Neuronal stem cell (in vitro differentiated cells): Measurements from ENCODE around the gene SH3GL2.

ENCODE experiments used
- DNase-seq: peaks from one replicate; pipeline ENCODE4 v3.0.0-alpha.2; 2013; ENCODE audit warnings: low spot score
- H2AFZ ChIP-seq: one replicate; pipeline ENCODE4 v1.6.1; 2013; ENCODE audit warnings: mild to moderate bottlenecking, low read length, inconsistent platforms
- H2AK5ac ChIP-seq: 2 replicates; pipeline ENCODE4 v1.6.1; 2013; ENCODE audit warnings: low read depth, mild to moderate bottlenecking, inconsistent platforms, low read length, moderate library complexity, mixed read lengths
- H2BK120ac ChIP-seq: 2 replicates; pipeline ENCODE4 v1.6.1; 2013; ENCODE audit warnings: low read depth, mild to moderate bottlenecking, inconsistent platforms, low read length, moderate library complexity, mixed read lengths
- H2BK12ac ChIP-seq: one replicate; pipeline ENCODE4 v1.6.1; 2013; ENCODE audit warnings: low read length, inconsistent platforms
- H2BK15ac ChIP-seq: 2 replicates; pipeline ENCODE4 v1.6.1; 2013; ENCODE audit warnings: mild to moderate bottlenecking, low read length, inconsistent platforms, mixed read lengths
- H2BK5ac ChIP-seq: one replicate; pipeline ENCODE4 v1.6.1; 2013; ENCODE audit warnings: inconsistent platforms, mild to moderate bottlenecking, low read length, moderate library complexity
- H3K14ac ChIP-seq: one replicate; pipeline ENCODE4 v1.6.1; 2013; ENCODE audit warnings: low read length, inconsistent platforms
- H3K18ac ChIP-seq: 2 replicates; pipeline ENCODE4 v1.6.1; 2013; ENCODE audit warnings: low read length, inconsistent platforms
- H3K23ac ChIP-seq: 2 replicates; pipeline ENCODE4 v1.6.1; 2013; ENCODE audit warnings: low read depth, mild to moderate bottlenecking, mixed read lengths, low read length, inconsistent platforms; ENCODE audit not compliant: poor library complexity
- H3K27ac ChIP-seq: replicated peaks from 3 replicates; pipeline ENCODE4 v1.5.1; 2013; ENCODE audit warnings: low read length, inconsistent platforms
- H3K27me3 ChIP-seq, 3 experiments: 2 replicates each; pipeline ENCODE4 v1.6.1; 2013; ENCODE audit warnings: low read length in 3 of 3, mild to moderate bottlenecking in 2 of 3, inconsistent platforms in 1 of 3, low read depth in 1 of 3, mixed read lengths in 1 of 3, moderate library complexity in 1 of 3; ENCODE audit not compliant: control insufficient read depth in 3 of 3, insufficient read depth in 3 of 3
- H3K36me3 ChIP-seq, 2 donors: replicated peaks in 1 of 2; 2 replicates each; pipeline ENCODE4 v1.6.1; 2013; ENCODE audit warnings: low read length in 2 of 2; ENCODE audit not compliant: control insufficient read depth in 2 of 2, insufficient read depth in 2 of 2
- H3K4ac ChIP-seq: 2 replicates; pipeline ENCODE4 v1.6.1; 2013; ENCODE audit warnings: inconsistent platforms, mild to moderate bottlenecking, low read length, moderate library complexity
- H3K4me1 ChIP-seq, 2 donors: 1 replicate in 1 of 2; 2 replicates in 1 of 2; pipeline ENCODE4 v1.6.1; 2013; ENCODE audit warnings: low read length in 2 of 2, low read depth in 1 of 2; ENCODE audit not compliant: control insufficient read depth in 2 of 2, insufficient read depth in 1 of 2
- H3K4me2 ChIP-seq: one replicate; pipeline ENCODE4 v1.6.1; 2013; ENCODE audit warnings: mild to moderate bottlenecking, low read length, inconsistent platforms; ENCODE audit not compliant: insufficient read depth, poor library complexity, severe bottlenecking
- H3K4me3 ChIP-seq, 2 donors: 2 replicates each; pipeline ENCODE4 v1.5.1; 2013; ENCODE audit warnings: low read length in 2 of 2, mild to moderate bottlenecking in 2 of 2, inconsistent platforms in 1 of 2, moderate library complexity in 1 of 2
- H3K79me1 ChIP-seq: one replicate; pipeline ENCODE4 v1.6.1; 2013; ENCODE audit warnings: low read depth, mild to moderate bottlenecking, inconsistent platforms, low read length, moderate library complexity
- H3K9ac ChIP-seq: one replicate; pipeline ENCODE4 v1.6.1; 2013; ENCODE audit warnings: mild to moderate bottlenecking, low read depth, low read length, inconsistent platforms; ENCODE audit not compliant: poor library complexity
- H3K9me3 ChIP-seq, 2 donors: replicated peaks in 1 of 2; 2 replicates each; pipeline versions ENCODE3 to v1.6.1; 2013; ENCODE audit warnings: low read length in 2 of 2, mild to moderate bottlenecking in 2 of 2, inconsistent platforms in 1 of 2, low read depth in 1 of 2, mixed read lengths in 1 of 2, moderate library complexity in 1 of 2; ENCODE audit not compliant: control insufficient read depth in 2 of 2, insufficient read depth in 1 of 2
- H4K8ac ChIP-seq: one replicate; pipeline ENCODE4 v1.6.1; 2013; ENCODE audit warnings: low read depth, mild to moderate bottlenecking, inconsistent platforms, low read length, moderate library complexity
- H4K91ac ChIP-seq: one replicate; pipeline ENCODE4 v1.6.1; 2013; ENCODE audit warnings: low read length, low read depth, mild to moderate bottlenecking, inconsistent platforms; ENCODE audit not compliant: poor library complexity
- WGBS, 2 donors: extraction: QIAGEN DNeasy Blood & Tissue Kit; methylation state at CpG; one replicate each; pipeline ENCODE4 v1.1.7; 2013; ENCODE audit warnings: missing lambda C conversion rate in 2 of 2, mixed read lengths in 1 of 2; ENCODE audit not compliant: insufficient read length in 2 of 2, insufficient replicate concordance in 1 of 2; ENCODE audit errors: extremely low coverage in 2 of 2; 5-methylcytosine and 5-hydroxymethylcytosine counted together

The SH3GL2 gene

GRCh38 chr9:17637229-17637628 lies 58.4 kb downstream of the SH3GL2 start:
- no peaks in the 10 kb centered on the region for H3K79me1 ChIP-seq
- peaks cover 0 to 1% of the 10 kb centered on the region in 2 donors for H3K4me1 ChIP-seq
- no peak for DNase-seq
- no peak overlapping the region for H2BK15ac ChIP-seq
- no CpG with 5 or more reads among the region's 3 CpGs for WGBS, 2 donors
- no peak overlapping the region for H4K91ac ChIP-seq
- no peak overlapping the region for H3K4me3 ChIP-seq
- H2BK5ac ChIP-seq: no peak overlapping the region
- H2AK5ac ChIP-seq: no peak overlapping the region
- H3K4ac ChIP-seq: no peak overlapping the region
- no peak overlapping the region for H2BK12ac ChIP-seq
- H4K8ac ChIP-seq: no peak overlapping the region
- H2BK120ac ChIP-seq: no peak overlapping the region
- no peak overlapping the region for H3K18ac ChIP-seq
- H3K27ac ChIP-seq: no peak overlapping the region
- no peak overlapping the region for H3K9ac ChIP-seq
- H3K9me3 ChIP-seq: peaks cover 0 to 1% of the 10 kb centered on the region in 2 donors
- H2AFZ ChIP-seq: no peak overlapping the region
- H3K27me3 ChIP-seq: no peaks in the 10 kb centered on the region
- H3K4me2 ChIP-seq: no peak overlapping the region
- H3K14ac ChIP-seq: no peak overlapping the region
- H3K36me3 ChIP-seq: no peaks in the 10 kb centered on the region
- no peak overlapping the region for H3K23ac ChIP-seq

GRCh38 chr9:17648516-17648915 lies 69.7 kb downstream of the SH3GL2 start:
- H3K4me3 ChIP-seq: no peak overlapping the region
- H2AK5ac ChIP-seq: no peak overlapping the region
- no peak overlapping the region for H3K4ac ChIP-seq
- no peak for DNase-seq
- no peak overlapping the region for H3K27ac ChIP-seq
- H3K4me1 ChIP-seq: no peaks in the 10 kb centered on the region
- H3K4me2 ChIP-seq: no peak overlapping the region
- no peak overlapping the region for H2BK15ac ChIP-seq
- H3K9me3 ChIP-seq: no peaks in the 10 kb centered on the region
- no peak overlapping the region for H3K23ac ChIP-seq
- no peak overlapping the region for H3K9ac ChIP-seq
- H3K18ac ChIP-seq: no peak overlapping the region
- H3K27me3 ChIP-seq: no peaks in the 10 kb centered on the region
- no peak overlapping the region for H4K91ac ChIP-seq
- H2AFZ ChIP-seq: no peak overlapping the region
- no peak overlapping the region for H4K8ac ChIP-seq
- H2BK120ac ChIP-seq: no peak overlapping the region
- no peaks in the 10 kb centered on the region for H3K79me1 ChIP-seq
- no peak overlapping the region for H2BK12ac ChIP-seq
- H2BK5ac ChIP-seq: no peak overlapping the region
- no peaks in the 10 kb centered on the region for H3K36me3 ChIP-seq
- no peak overlapping the region for H3K14ac ChIP-seq

- no peak overlapping the region for H2BK5ac ChIP-seq
- H3K4me3 ChIP-seq: no peak overlapping the region
- H4K8ac ChIP-seq: no peak overlapping the region
- WGBS, 2 donors: no CpG with 5 or more reads among the region's 1 CpG
- no peak overlapping the region for H2BK12ac ChIP-seq
- H3K18ac ChIP-seq: no peak overlapping the region
- no peaks in the 10 kb centered on the region for H3K4me1 ChIP-seq
- H3K27me3 ChIP-seq: no peaks in the 10 kb centered on the region
- no peak overlapping the region for H3K14ac ChIP-seq
- H2BK15ac ChIP-seq: no peak overlapping the region
- no peaks in the 10 kb centered on the region for H3K36me3 ChIP-seq
- no peak overlapping the region for H3K23ac ChIP-seq
- no peak overlapping the region for H2AK5ac ChIP-seq
- no peaks in the 10 kb centered on the region for H3K79me1 ChIP-seq
- no peak overlapping the region for H3K27ac ChIP-seq
- H3K9ac ChIP-seq: no peak overlapping the region
- no peak for DNase-seq
- no peak overlapping the region for H2BK120ac ChIP-seq
- no peak overlapping the region for H4K91ac ChIP-seq
- no peak overlapping the region for H2AFZ ChIP-seq
- H3K4me2 ChIP-seq: no peak overlapping the region
- no peak overlapping the region for H3K4ac ChIP-seq
- no peaks in the 10 kb centered on the region for H3K9me3 ChIP-seq
Observed at GRCh38 chr9:17651725-17652124, 72.9 kb downstream of the SH3GL2 start.

GRCh38 chr9:17653947-17654465 lies 75.1 kb downstream of the SH3GL2 start:
- no peak overlapping the region for H3K18ac ChIP-seq
- no peaks in the 10 kb centered on the region for H3K4me1 ChIP-seq
- H3K36me3 ChIP-seq: no peaks in the 10 kb centered on the region
- no peak overlapping the region for H2AK5ac ChIP-seq
- H3K4me3 ChIP-seq: no peak overlapping the region
- no peak overlapping the region for H2BK12ac ChIP-seq
- no peaks in the 10 kb centered on the region for H3K9me3 ChIP-seq
- no peak overlapping the region for H4K91ac ChIP-seq
- H3K4me2 ChIP-seq: no peak overlapping the region
- no peak for DNase-seq
- no peak overlapping the region for H2AFZ ChIP-seq
- no peak overlapping the region for H3K23ac ChIP-seq
- H3K79me1 ChIP-seq: no peaks in the 10 kb centered on the region
- no peak overlapping the region for H2BK120ac ChIP-seq
- no peak overlapping the region for H3K27ac ChIP-seq
- no peak overlapping the region for H4K8ac ChIP-seq
- H2BK5ac ChIP-seq: no peak overlapping the region
- H3K14ac ChIP-seq: no peak overlapping the region
- no peak overlapping the region for H3K4ac ChIP-seq
- H2BK15ac ChIP-seq: no peak overlapping the region
- no peaks in the 10 kb centered on the region for H3K27me3 ChIP-seq
- WGBS, 2 donors: no CpG with 5 or more reads among the region's 4 CpGs
- H3K9ac ChIP-seq: no peak overlapping the region
